HG03139 (cell line): ENCODE results near the gene FAM124B.

ENCODE experiments used
- ATAC-seq: cut with Tn5 transposase; IDR thresholded peaks from one replicate; pipeline ENCODE4 v1.9.1; 2021; ENCODE audit not compliant: unreplicated experiment

FAM124B gene

GRCh38 chr2:224401641-224402342 is at the start of gene FAM124B:
Gene FAM124B (minus strand): TSS chr2:224402107. CDS start chr2:224401768, 339 bp downstream.
- ATAC-seq, result peak; percentile 55

GRCh38 chr2:224449212-224450147 is 47.6 kb upstream of the FAM124B start:
- ATAC-seq, result no peak

GRCh38 chr2:224448236-224448635 is 46.3 kb upstream of the FAM124B start:
- no peak for ATAC-seq

GRCh38 chr2:224444783-224445182 is 42.9 kb upstream of the FAM124B start:
- no peak for ATAC-seq

- ATAC-seq, result no peak
These were observed 42.1 kb upstream of the FAM124B start for GRCh38 chr2:224444021-224444420.

- no peak for ATAC-seq
These were observed 40.4 kb upstream of the FAM124B start for GRCh38 chr2:224442071-224442967.

GRCh38 chr2:224440988-224441387 is 39.1 kb upstream of the FAM124B start:
- no peak for ATAC-seq

GRCh38 chr2:224438726-224439125 is 36.8 kb upstream of the FAM124B start:
- no peak for ATAC-seq

- ATAC-seq, result no peak
These were observed 34.7 kb upstream of the FAM124B start for GRCh38 chr2:224436634-224437033.

- no peak for ATAC-seq
These were observed 32.7 kb upstream of the FAM124B start for GRCh38 chr2:224434618-224435017.

- ATAC-seq, result no peak
These were observed 31.5 kb upstream of the FAM124B start for GRCh38 chr2:224433442-224433841.

GRCh38 chr2:224432003-224432579 is 30.2 kb upstream of the FAM124B start:
- ATAC-seq, result no peak

GRCh38 chr2:224429441-224429810 is 27.5 kb upstream of the FAM124B start:
- no peak for ATAC-seq

- no peak for ATAC-seq
These were observed 27.0 kb upstream of the FAM124B start for GRCh38 chr2:224428787-224429440.

- no peak for ATAC-seq
These were observed 25.6 kb upstream of the FAM124B start for GRCh38 chr2:224427471-224427870.

GRCh38 chr2:224426656-224427055 is 24.7 kb upstream of the FAM124B start:
- ATAC-seq, result no peak

GRCh38 chr2:224421065-224421464 is 19.2 kb upstream of the FAM124B start:
- ATAC-seq, result no peak

- no peak for ATAC-seq
These were observed 16.0 kb upstream of the FAM124B start for GRCh38 chr2:224417947-224418346.

GRCh38 chr2:224417361-224417729 is 15.4 kb upstream of the FAM124B start:
- no peak for ATAC-seq

GRCh38 chr2:224416656-224417360 is 14.9 kb upstream of the FAM124B start:
- no peak for ATAC-seq
